Glomerular endothelial cell (primary cell): ENCODE results near the gene SPON2. TPM values are rescaled to one million over a fixed set of nuclear protein-coding genes. Genes with fewer than 3 reads are reported as not detected.

Experiments
- DNase-seq: peaks from one replicate; pipeline ENCODE4 v3.0.0-alpha.2; 2011; ENCODE audit warnings: low read depth, low spot score; ENCODE audit errors: extremely low read depth
- total RNA-seq: library from RNA; depleted of rRNA; stranded (reverse); fragments of >200 nt; gene quantifications from 2 replicates; pipeline ENCODE4 v1.2.3, GENCODE V29; 2015

The SPON2 gene
- total RNA-seq, 1 donor from 2014 or later = 4.6 TPM

GRCh38 chr4:1208970-1209704 is 36.8 kb upstream of the SPON2 start:
- no peak for DNase-seq

GRCh38 chr4:1208266-1208961 is 36.0 kb upstream of the SPON2 start:
- DNase-seq = no peak

- DNase-seq = no peak
Measured at GRCh38 chr4:1207603-1208265, 35.4 kb upstream of the SPON2 start.

GRCh38 chr4:1207157-1207470 is 34.7 kb upstream of the SPON2 start:
- DNase-seq = no peak

GRCh38 chr4:1206299-1207156 is 34.1 kb upstream of the SPON2 start:
- DNase-seq = no peak

- no peak for DNase-seq
Measured at GRCh38 chr4:1205586-1206298, 33.4 kb upstream of the SPON2 start.

GRCh38 chr4:1204828-1205585 is 32.6 kb upstream of the SPON2 start:
- DNase-seq = no peak

- no peak for DNase-seq
Measured at GRCh38 chr4:1204286-1204827, 32.0 kb upstream of the SPON2 start.

- DNase-seq = no peak
Measured at GRCh38 chr4:1203026-1203616, 30.7 kb upstream of the SPON2 start.

- no peak for DNase-seq
Measured at GRCh38 chr4:1202526-1203011, 30.2 kb upstream of the SPON2 start.

GRCh38 chr4:1201851-1202525 is 29.6 kb upstream of the SPON2 start:
- DNase-seq = no peak

- DNase-seq = no peak
Measured at GRCh38 chr4:1200425-1201035, 28.1 kb upstream of the SPON2 start.

- no peak for DNase-seq
Measured at GRCh38 chr4:1199556-1200331, 27.4 kb upstream of the SPON2 start.

- DNase-seq = no peak
Measured at GRCh38 chr4:1198098-1198844, 25.9 kb upstream of the SPON2 start.

GRCh38 chr4:1196421-1197183 is 24.2 kb upstream of the SPON2 start:
- DNase-seq = no peak
